Endothelial cell of umbilical vein (primary cell): ENCODE measurements around the gene ZNF322. TPM values are rescaled to one million over a fixed set of nuclear protein-coding genes. Genes with fewer than 3 reads are reported as not detected.

ENCODE experiments used
- BruUV-seq: library from RNA; stranded (reverse); fragments of 400-500 nt; replicated peaks from 2 replicates; lab custom pipeline; 2021; lab: Mats Ljungman, UMichigan
- CTCF ChIA-PET: fragments of 300-600, 350-600 bp; sonication (Branson Sonifier 250); formaldehyde crosslinking; loops from one replicate; lab custom pipeline; 2021; ENCODE audit warnings: antibody characterized with exemption, inconsistent platforms; lab: Charles Lee
- POLR2A ChIA-PET: fragments of 300-600, 350-600 bp; sonication (Branson Sonifier 250); formaldehyde crosslinking; loops from one replicate; lab custom pipeline; 2021; ENCODE audit warnings: antibody characterized with exemption, inconsistent platforms; lab: Charles Lee
- DNase-seq: peaks from one replicate; pipeline ENCODE4 v3.0.0-alpha.2; 2011; ENCODE audit warnings: low read depth, low spot score
- FAIRE-seq: peaks from 2 replicates; lab custom pipeline; 2011; peaks lifted over from hg19 to GRCh38; lab: Jason Lieb, UNC
- H2AFZ ChIP-seq: 2 replicates; pipeline ENCODE4 v1.6.0; 2012; ENCODE audit warnings: low read depth, low read length, control low read depth, inconsistent platforms
- H3K27ac ChIP-seq: 2 replicates; pipeline ENCODE4 v1.5.1; 2011; ENCODE audit warnings: low read depth, mild to moderate bottlenecking, control low read depth, low read length, moderate library complexity; ENCODE audit not compliant: insufficient read depth
- H3K27me3 ChIP-seq, 2 experiments: 2 replicates each; pipeline versions ENCODE4 v1.6.0 to v1.6.1; 2011; ENCODE audit warnings: low read length in 2 of 2, mixed read lengths in 1 of 2; ENCODE audit not compliant: control insufficient read depth in 2 of 2, insufficient read depth in 2 of 2
- H3K36me3 ChIP-seq, 2 experiments: 2 replicates in 1 of 2; 3 replicates in 1 of 2; pipeline ENCODE4 v1.5.1; 2011; ENCODE audit warnings: low read length in 2 of 2, mild to moderate bottlenecking in 1 of 2, moderate library complexity in 1 of 2; ENCODE audit not compliant: control insufficient read depth in 2 of 2, insufficient read depth in 2 of 2; ENCODE audit errors: extremely low read depth in 1 of 2
- H3K4me1 ChIP-seq: 3 replicates; pipeline ENCODE4 v1.5.1; 2011; ENCODE audit warnings: mild to moderate bottlenecking, low read length; ENCODE audit not compliant: control insufficient read depth, insufficient read depth; ENCODE audit errors: extremely low read depth
- H3K4me2 ChIP-seq: 2 replicates; pipeline ENCODE4 v1.6.1; 2011; ENCODE audit warnings: low read length, control low read depth, mixed read lengths; ENCODE audit not compliant: insufficient read depth
- H3K4me3 ChIP-seq, 3 experiments: fragments of 200-600 bp in 1 of 3; sonication (generic), shearing (Covaris generic) in 1 of 3; replicated peaks in 1 of 3; 2 replicates each; pipeline ENCODE4 v1.5.1; 2011 to 2016; ENCODE audit warnings: control low read depth in 3 of 3, low read length in 3 of 3, mild to moderate bottlenecking in 2 of 3, inconsistent platforms in 1 of 3, low read depth in 1 of 3, moderate library complexity in 1 of 3; ENCODE audit not compliant: insufficient read depth in 1 of 3
- H3K79me2 ChIP-seq: 2 replicates; pipeline ENCODE4 v1.6.0; 2012; ENCODE audit warnings: low read length, inconsistent platforms; ENCODE audit not compliant: control insufficient read depth, insufficient read depth
- H3K9ac ChIP-seq: replicated peaks from 2 replicates; pipeline ENCODE3; 2011; ENCODE audit warnings: low read length, control low read depth; ENCODE audit not compliant: insufficient read depth; ENCODE audit errors: extremely low read depth
- H3K9me1 ChIP-seq: replicated peaks from 3 replicates; pipeline ENCODE4 v1.6.0; 2011; ENCODE audit warnings: mild to moderate bottlenecking, low read length; ENCODE audit not compliant: control insufficient read depth, insufficient read depth; ENCODE audit errors: extremely low read depth
- H3K9me3 ChIP-seq: replicated peaks from 2 replicates; pipeline ENCODE4 v1.5.1; 2012; ENCODE audit warnings: low read length, inconsistent platforms; ENCODE audit not compliant: control insufficient read depth, insufficient read depth
- H4K20me1 ChIP-seq: replicated peaks from 2 replicates; pipeline ENCODE3; 2011; ENCODE audit warnings: mild to moderate bottlenecking, low read length; ENCODE audit not compliant: control insufficient read depth, insufficient read depth; ENCODE audit errors: extremely low read depth
- CTCF ChIP-seq, 2 donors: IDR thresholded peaks; 1 replicate in 1 of 2; 2 replicates in 1 of 2; pipeline ENCODE4 v1.5.1; 2011; ENCODE audit warnings: low read length in 2 of 2, mild to moderate bottlenecking in 2 of 2, moderate library complexity in 2 of 2, control low read depth in 1 of 2, inconsistent platforms in 1 of 2, low read depth in 1 of 2; ENCODE audit not compliant: insufficient read depth in 1 of 2; ENCODE audit errors: extremely low read depth in 1 of 2
- EZH2 ChIP-seq: IDR thresholded peaks from 2 replicates; pipeline ENCODE4 v1.6.1; 2012; ENCODE audit warnings: borderline replicate concordance, low read depth, mild to moderate bottlenecking, moderate library complexity, low read length, inconsistent platforms; ENCODE audit not compliant: severe bottlenecking
- FOS ChIP-seq: IDR thresholded peaks from 2 replicates; pipeline ENCODE4 v1.6.1; 2011; ENCODE audit warnings: mild to moderate bottlenecking, low read length, moderate library complexity, borderline replicate concordance; ENCODE audit not compliant: insufficient read depth
- GATA2 ChIP-seq: IDR thresholded peaks from 2 replicates; pipeline ENCODE4 v1.7.0; 2011; ENCODE audit warnings: low read depth, mild to moderate bottlenecking, moderate library complexity, mixed read lengths, low read length; ENCODE audit not compliant: insufficient read length, insufficient read depth
- JUN ChIP-seq: IDR thresholded peaks from 2 replicates; pipeline ENCODE4 v1.6.1; 2011; ENCODE audit warnings: borderline replicate concordance, low read depth; ENCODE audit not compliant: insufficient read length, insufficient read depth
- MYC ChIP-seq: IDR thresholded peaks from one replicate; pipeline ENCODE4 v1.6.1; 2011; ENCODE audit warnings: mild to moderate bottlenecking, low read depth, low read length
- POLR2A ChIP-seq: IDR thresholded peaks from 2 replicates; pipeline ENCODE4 v1.6.1; 2012; ENCODE audit warnings: low read depth, mild to moderate bottlenecking, control low read depth, low read length
- POLR2AphosphoS5 ChIP-seq: IDR thresholded peaks from 2 replicates; pipeline ENCODE4 v1.6.1; 2012; ENCODE audit warnings: low read depth, mild to moderate bottlenecking, control low read depth, low read length, moderate library complexity; ENCODE audit not compliant: insufficient read depth
- dilution Hi-C: fragments of 300-500 bp; cut with MboI; formaldehyde crosslinking; loops from one replicate; pipeline ENCODE4 v1.15.0; 2019; ENCODE audit warnings: low sequenced_read_pairs; ENCODE audit not compliant: extremely low pct_ligation_motif_present
- intact Hi-C: fragments of 100-400 bp; cut with micrococcal nuclease; formaldehyde crosslinking; loops from one replicate; pipeline ENCODE4 v1.10.0; 2022
- polyA plus RNA-seq, 4 experiments: library from polyadenylated mRNA; depleted of rRNA in 3 of 4; stranded (reverse) in 3 of 4; unstranded in 1 of 4; fragments of >200 nt; gene quantifications; 2 replicates each; pipeline versions ENCODE4 v1.2.1 to v1.2.3, GENCODE V29; 2011 to 2012; ENCODE audit warnings: missing spikeins in 1 of 4
- total RNA-seq: library from RNA; stranded (reverse); gene quantifications from 2 replicates; pipeline ENCODE4 v1.2.3, GENCODE V29; 2021
- TF ChIP-seq, protein P1 (sequence below): IDR thresholded peaks from 2 replicates; pipeline ENCODE4 v1.6.1; 2011; ENCODE audit not compliant: insufficient read depth, insufficient read length

Gene ZNF322
- total and polyA plus RNA-seq, 2 donors (not counting 3 experiments of a cell fraction or from before 2014, with no cell fraction given), result 3.4 to 17.0 TPM

DNA sequence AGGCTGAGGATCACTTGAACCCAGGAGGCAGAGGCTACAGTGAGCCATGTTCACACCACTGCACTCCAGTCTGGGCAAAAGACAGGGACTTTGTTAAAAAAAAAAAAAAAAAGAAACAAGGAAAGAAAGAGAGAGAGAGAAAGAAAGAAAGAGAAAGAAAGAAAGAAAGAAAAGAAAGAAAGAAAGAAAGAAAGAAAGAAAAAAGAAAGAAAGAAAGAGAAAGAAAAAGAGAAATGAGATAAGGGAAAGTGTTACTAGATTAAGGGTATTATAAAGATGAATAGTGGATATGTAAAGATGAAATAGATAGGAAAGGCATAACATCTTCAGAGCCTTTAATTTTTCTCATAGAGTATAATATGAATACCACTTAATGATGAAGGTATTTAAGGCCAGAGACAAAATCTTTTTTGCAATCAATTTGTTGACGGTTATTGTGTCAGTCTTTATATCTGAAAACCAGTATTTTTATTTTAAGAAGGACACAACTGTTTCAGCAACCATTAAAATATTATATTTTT is 36.1 kb downstream of the ZNF322 start:
- DNase-seq (no peak), FAIRE-seq (no peak)
- intact Hi-C loops (no loop called here), dilution Hi-C loops (no loop called here)
- Histone ChIP-seq H3K9ac (no peak overlapping the region), H3K4me2 (no peak overlapping the region), H3K9me3 (no peaks in the 10 kb centered on the region), H3K27me3 (peaks cover 2 to 3% of the 10 kb centered on the region in 2 experiments), H4K20me1 (no peaks in the 10 kb centered on the region), H2AFZ (no peak overlapping the region), H3K36me3 (no peaks in the 10 kb centered on the region), H3K4me1 (no peaks in the 10 kb centered on the region), H3K27ac (no peak overlapping the region), H3K79me2 (no peaks in the 10 kb centered on the region), H3K9me1 (no peaks in the 10 kb centered on the region), H3K4me3 (no peak overlapping the region)
- TF ChIP-seq, protein P1, sequence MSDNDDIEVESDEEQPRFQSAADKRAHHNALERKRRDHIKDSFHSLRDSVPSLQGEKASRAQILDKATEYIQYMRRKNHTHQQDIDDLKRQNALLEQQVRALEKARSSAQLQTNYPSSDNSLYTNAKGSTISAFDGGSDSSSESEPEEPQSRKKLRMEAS, result no peak
- no peak for TF ChIP-seq EZH2
- TF ChIP-seq FOS, result no peak
- no peak for TF ChIP-seq POLR2A
- no peak for TF ChIP-seq MYC
- no peak for TF ChIP-seq POLR2AphosphoS5
- TF ChIP-seq GATA2, result no peak
- TF ChIP-seq CTCF (IDR thresholded peaks at IDR 0.05; ENCODE audit: extremely low read depth in 1 of 2, insufficient read depth in 1 of 2, low read depth in 1 of 2, low read length in 2 of 2), result no peak
- no peak for TF ChIP-seq JUN
- CTCF ChIA-PET, result interaction anchor here (0.9 kb wide), 1 partner anchor 17 kb away, joined by 3 read pairs; no protein-coding TSS in a partner anchor
- POLR2A ChIA-PET, result no interaction called here
- BruUV-seq, result no TSS peak
